Neural progenitor cell (in vitro differentiated cells): ENCODE results near the gene CASTOR1. TPM values are rescaled to one million over a fixed set of nuclear protein-coding genes. Genes with fewer than 3 reads are reported as not detected.

ENCODE experiments used
- DNase-seq: peaks from one replicate; pipeline ENCODE4 v3.0.0-alpha.2; 2016; ENCODE audit warnings: low spot score
- H2AFZ ChIP-seq: fragments of 200-600 bp; sonication (generic); replicated peaks from 2 replicates; pipeline ENCODE4 v1.6.1; 2016; ENCODE audit warnings: antibody characterized with exemption
- H3F3A ChIP-seq: fragments of 200-600 bp; sonication (generic); 2 replicates; pipeline ENCODE4 v1.6.1; 2016; ENCODE audit warnings: antibody characterized with exemption, low read depth
- H3K27ac ChIP-seq: fragments of 200-600 bp; sonication (generic); 2 replicates; pipeline ENCODE4 v1.5.1; 2016; ENCODE audit warnings: mild to moderate bottlenecking
- H3K27me3 ChIP-seq: fragments of 200-600 bp; sonication (generic); 2 replicates; pipeline ENCODE4 v1.6.1; 2016; ENCODE audit warnings: mild to moderate bottlenecking, moderate library complexity
- H3K36me3 ChIP-seq: fragments of 200-600 bp; sonication (generic); 2 replicates; pipeline ENCODE4 v1.5.1; 2016
- H3K4me1 ChIP-seq: fragments of 200-600 bp; sonication (generic); 2 replicates; pipeline ENCODE4 v1.6.1; 2016; ENCODE audit warnings: mixed run types
- H3K4me2 ChIP-seq: fragments of 200-600 bp; sonication (generic); 2 replicates; pipeline ENCODE4 v1.6.1; 2016
- H3K4me3 ChIP-seq: fragments of 200-600 bp; sonication (generic); 2 replicates; pipeline ENCODE4 v1.5.1; 2016
- H3K79me2 ChIP-seq: fragments of 200-600 bp; sonication (generic); 2 replicates; pipeline ENCODE4 v1.6.1; 2016; ENCODE audit warnings: low read depth
- H3K9ac ChIP-seq: fragments of 200-600 bp; sonication (generic); 2 replicates; pipeline ENCODE4 v1.6.1; 2016
- H3K9me3 ChIP-seq: fragments of 200-600 bp; sonication (generic); 2 replicates; pipeline ENCODE4 v1.5.1; 2016; ENCODE audit warnings: low read depth
- H4K20me1 ChIP-seq: fragments of 200-600 bp; sonication (generic); 2 replicates; pipeline ENCODE4 v1.6.1; 2016; ENCODE audit warnings: low read depth
- H3K27ac Mint-ChIP-seq: 3 replicates; pipeline ENCODE4 v1.8.0; 2021; ENCODE audit warnings: mixed read lengths
- H3K27me3 Mint-ChIP-seq: 2 replicates; pipeline ENCODE4 v1.8.0; 2022; ENCODE audit warnings: low read depth, mild to moderate bottlenecking, inconsistent platforms, moderate library complexity, mixed read lengths; ENCODE audit not compliant: insufficient read depth
- H3K36me3 Mint-ChIP-seq: 3 replicates; pipeline ENCODE4 v1.8.0; 2021; ENCODE audit warnings: mixed read lengths
- H3K4me1 Mint-ChIP-seq: 3 replicates; pipeline ENCODE4 v1.8.0; 2021; ENCODE audit warnings: mixed read lengths
- H3K4me3 Mint-ChIP-seq: 3 replicates; pipeline ENCODE4 v1.8.0; 2021; ENCODE audit warnings: mild to moderate bottlenecking, moderate library complexity, mixed read lengths
- H3K9me3 Mint-ChIP-seq: 3 replicates; pipeline ENCODE4 v1.8.0; 2020; ENCODE audit warnings: mixed read lengths
- EZH2 ChIP-seq: fragments of 200-600 bp; sonication (generic); IDR thresholded peaks from 2 replicates; pipeline ENCODE4 v1.6.1; 2017; ENCODE audit warnings: antibody characterized with exemption, mild to moderate bottlenecking, moderate library complexity
- EZH2phosphoT487 ChIP-seq: fragments of 200-600 bp; sonication (generic); IDR thresholded peaks from 2 replicates; pipeline ENCODE4 v1.6.1; 2017; ENCODE audit warnings: antibody characterized with exemption
- total RNA-seq: library from RNA; depleted of rRNA; stranded (reverse); fragments of >200 nt; gene quantifications from 2 replicates; pipeline ENCODE4 v1.2.3, GENCODE V29; 2015; ENCODE audit warnings: low replicate concordance
- TF ChIP-seq, protein P1 (sequence below): fragments of 200-600 bp; sonication (generic); IDR thresholded peaks from 2 replicates; pipeline ENCODE4 v1.5.1; 2017; ENCODE audit warnings: antibody characterized with exemption, mild to moderate bottlenecking

The CASTOR1 gene
- total RNA-seq, 1 donor from 2014 or later: 6.2 TPM

GRCh38 chr22:30268331-30268730 lies 21.0 kb downstream of the CASTOR1 start:
- H3K4me3 ChIP-seq: no peak overlapping the region
- H4K20me1 ChIP-seq: no peaks in the 10 kb centered on the region
- H3K36me3 ChIP-seq: no peaks in the 10 kb centered on the region
- no peaks in the 10 kb centered on the region for H3K79me2 ChIP-seq
- no peaks in the 10 kb centered on the region for H3F3A ChIP-seq
- no peaks in the 10 kb centered on the region for H3K9me3 Mint-ChIP-seq
- no peaks in the 10 kb centered on the region for H3K36me3 Mint-ChIP-seq
- DNase-seq: no peak
- no peaks in the 10 kb centered on the region for H3K4me1 ChIP-seq
- H3K9ac ChIP-seq: no peak overlapping the region
- TF ChIP-seq EZH2phosphoT487 (no peak), EZH2 (no peak)
- TF ChIP-seq, protein P1, sequence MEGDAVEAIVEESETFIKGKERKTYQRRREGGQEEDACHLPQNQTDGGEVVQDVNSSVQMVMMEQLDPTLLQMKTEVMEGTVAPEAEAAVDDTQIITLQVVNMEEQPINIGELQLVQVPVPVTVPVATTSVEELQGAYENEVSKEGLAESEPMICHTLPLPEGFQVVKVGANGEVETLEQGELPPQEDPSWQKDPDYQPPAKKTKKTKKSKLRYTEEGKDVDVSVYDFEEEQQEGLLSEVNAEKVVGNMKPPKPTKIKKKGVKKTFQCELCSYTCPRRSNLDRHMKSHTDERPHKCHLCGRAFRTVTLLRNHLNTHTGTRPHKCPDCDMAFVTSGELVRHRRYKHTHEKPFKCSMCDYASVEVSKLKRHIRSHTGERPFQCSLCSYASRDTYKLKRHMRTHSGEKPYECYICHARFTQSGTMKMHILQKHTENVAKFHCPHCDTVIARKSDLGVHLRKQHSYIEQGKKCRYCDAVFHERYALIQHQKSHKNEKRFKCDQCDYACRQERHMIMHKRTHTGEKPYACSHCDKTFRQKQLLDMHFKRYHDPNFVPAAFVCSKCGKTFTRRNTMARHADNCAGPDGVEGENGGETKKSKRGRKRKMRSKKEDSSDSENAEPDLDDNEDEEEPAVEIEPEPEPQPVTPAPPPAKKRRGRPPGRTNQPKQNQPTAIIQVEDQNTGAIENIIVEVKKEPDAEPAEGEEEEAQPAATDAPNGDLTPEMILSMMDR: no peak
- H3K27ac ChIP-seq: no peak overlapping the region
- peak overlapping the region; percentile 50 for H3K27ac Mint-ChIP-seq
- no peak overlapping the region for H2AFZ ChIP-seq
- H3K27me3 ChIP-seq: peaks cover 2% of the 10 kb centered on the region
- H3K27me3 Mint-ChIP-seq: peaks cover 6% of the 10 kb centered on the region
- no peaks in the 10 kb centered on the region for H3K9me3 ChIP-seq
- H3K4me2 ChIP-seq: no peak overlapping the region
- H3K4me1 Mint-ChIP-seq: peaks cover under 1% of the 10 kb centered on the region
- no peak overlapping the region for H3K4me3 Mint-ChIP-seq

- no peak for DNase-seq
- no peaks in the 10 kb centered on the region for H3F3A ChIP-seq
- H3K9me3 ChIP-seq: no peaks in the 10 kb centered on the region
- no peaks in the 10 kb centered on the region for H4K20me1 ChIP-seq
- Mint-ChIP-seq H3K27ac (no peak overlapping the region), H3K27me3 (peaks cover 10% of the 10 kb centered on the region), H3K9me3 (no peaks in the 10 kb centered on the region), H3K4me1 (peaks cover 6% of the 10 kb centered on the region), H3K36me3 (no peaks in the 10 kb centered on the region), H3K4me3 (no peak overlapping the region)
- H3K27me3 ChIP-seq: peaks cover 4% of the 10 kb centered on the region
- H3K9ac ChIP-seq: no peak overlapping the region
- no peak overlapping the region for H2AFZ ChIP-seq
- H3K4me2 ChIP-seq: no peak overlapping the region
- TF ChIP-seq, protein P1: no peak
- TF ChIP-seq EZH2 (no peak), EZH2phosphoT487 (no peak)
- no peaks in the 10 kb centered on the region for H3K4me1 ChIP-seq
- H3K36me3 ChIP-seq: no peaks in the 10 kb centered on the region
- H3K79me2 ChIP-seq: no peaks in the 10 kb centered on the region
- H3K27ac ChIP-seq: no peak overlapping the region
- H3K4me3 ChIP-seq: no peak overlapping the region
Measured at GRCh38 chr22:30267382-30268302, 21.7 kb downstream of the CASTOR1 start.

DNA sequence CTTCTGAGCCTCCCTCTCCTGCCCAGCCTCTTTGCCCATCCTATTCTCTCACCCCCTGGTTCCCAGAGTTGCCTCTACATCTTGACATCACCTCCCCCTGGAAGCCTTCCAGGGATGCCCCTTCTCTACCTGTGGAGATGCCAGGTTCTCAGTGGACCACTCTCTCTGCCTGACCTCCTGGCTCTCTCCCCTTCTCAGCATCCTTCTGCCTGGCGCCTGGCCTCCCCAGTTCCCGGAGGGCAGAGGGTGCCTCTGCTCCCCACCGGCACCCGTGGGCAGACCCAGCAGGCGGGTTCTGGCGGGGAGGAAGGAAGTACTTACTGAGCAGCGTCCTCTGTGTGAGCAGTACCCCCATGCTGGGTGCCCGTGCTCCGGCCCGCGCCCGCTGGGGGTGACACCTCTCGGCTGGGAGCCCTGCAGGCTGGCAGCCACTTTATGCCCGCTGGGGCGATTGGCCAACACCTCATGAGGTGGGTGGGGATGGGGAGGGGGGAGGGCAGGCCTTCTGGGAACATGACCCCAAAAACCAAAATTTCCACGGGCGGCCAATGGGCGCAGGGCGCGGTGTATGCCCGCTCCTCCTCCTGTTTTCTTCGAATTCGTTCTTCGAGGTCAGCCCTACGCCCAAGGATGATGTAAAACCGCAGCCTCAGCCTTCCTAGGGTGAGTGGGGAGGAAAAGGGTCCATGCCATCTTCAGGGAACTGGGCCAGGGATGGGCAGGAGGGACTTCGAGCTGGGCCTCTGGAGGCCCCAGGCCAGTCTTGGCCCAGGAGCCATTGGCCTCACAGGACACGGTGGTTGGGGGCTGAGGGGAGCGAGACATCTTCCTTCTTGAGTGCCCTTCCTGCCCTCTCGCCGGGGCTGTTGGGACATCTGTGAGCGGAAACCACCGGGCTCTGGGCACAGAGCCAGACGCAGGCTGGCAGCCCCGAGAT lies 22.6 kb downstream of the CASTOR1 start, which contains the start of gene OSM:
OSM (minus strand) TSS at position 407 of the 937 bp plus-strand sequence; CDS start at position 355, 52 bp downstream.
- Histone ChIP-seq H3K36me3 (no peaks in the 10 kb centered on the region), H3K9ac (no peak within 1 kb of the TSS), H3K27me3 (peaks cover 4% of the 10 kb centered on the region), H3K4me1 (no peaks in the 10 kb centered on the region), H3K27ac (no peak within 1 kb of the TSS), H2AFZ (no peak within 1 kb of the TSS), H4K20me1 (no peaks in the 10 kb centered on the region), H3F3A (no peaks in the 10 kb centered on the region), H3K4me2 (no peak within 1 kb of the TSS), H3K79me2 (no peaks in the 10 kb centered on the region), H3K4me3 (no peak within 1 kb of the TSS), H3K9me3 (no peaks in the 10 kb centered on the region)
- Mint-ChIP-seq H3K27ac (peak within 1 kb of the TSS; percentile 72), H3K27me3 (peaks cover 8% of the 10 kb centered on the region), H3K9me3 (no peaks in the 10 kb centered on the region), H3K4me1 (peaks cover 13% of the 10 kb centered on the region), H3K4me3 (no peak within 1 kb of the TSS), H3K36me3 (no peaks in the 10 kb centered on the region)
- TF ChIP-seq EZH2 (no peak), EZH2phosphoT487 (no peak)
- TF ChIP-seq, protein P1: no peak
- no peak for DNase-seq
